HepG2 (cell line): ENCODE measurements around the gene MORN1. TPM values are rescaled to one million over a fixed set of nuclear protein-coding genes. Genes with fewer than 3 reads are reported as not detected.

Experiments
- ATAC-seq: fragments of 200-7000 bp; cut with Tn5 transposase; 3 replicates; pipeline ENCODE4 v1.9.1; 2020; ENCODE audit warnings: mild to moderate bottlenecking, moderate library complexity
- BruUV-seq: library from RNA; stranded (reverse); fragments of 400-500 nt; replicated peaks from 2 replicates; lab custom pipeline; 2021; lab: Mats Ljungman, UMichigan
- CTCF ChIA-PET: fragments of 300-600 bp; formaldehyde crosslinking; extraction: SDS; loops from one replicate; lab custom pipeline; 2021; ENCODE audit warnings: low total read pairs, inconsistent platforms, low intra/inter-chr PET ratio; lab: Yijun Ruan, JAX
- POLR2A ChIA-PET: fragments of 350-600 bp; sonication (Branson Sonifier 250); formaldehyde crosslinking; loops from one replicate; lab custom pipeline; 2020; ENCODE audit warnings: antibody characterized with exemption, inconsistent platforms; lab: Yijun Ruan, JAX
- DNase-seq: peaks from one replicate; pipeline ENCODE4 v3.0.0-alpha.2; 2015; ENCODE audit warnings: low spot score
- FAIRE-seq: peaks from 3 replicates; lab custom pipeline; 2011; peaks lifted over from hg19 to GRCh38; lab: Jason Lieb, UNC
- H2AFZ ChIP-seq: one replicate; pipeline ENCODE4 v1.6.1; 2011; ENCODE audit warnings: low read length, inconsistent platforms
- H3K27ac ChIP-seq: fragments of 300-600 bp; 3 replicates; pipeline ENCODE4 v1.8.0; 2011; ENCODE audit warnings: mixed run types, mild to moderate bottlenecking, mixed read lengths, low read length, inconsistent platforms; ENCODE audit not compliant: insufficient read depth; ENCODE audit errors: extremely low read length
- H3K27me3 ChIP-seq, 2 experiments: fragments of 200-600 bp in 1 of 2; 2 replicates in 1 of 2; 3 replicates in 1 of 2; pipeline versions ENCODE4 v1.6.0 to v1.8.0; 2011; ENCODE audit warnings: low read length in 2 of 2, mild to moderate bottlenecking in 2 of 2, moderate library complexity in 2 of 2, inconsistent platforms in 1 of 2; ENCODE audit not compliant: insufficient read depth in 2 of 2, control insufficient read depth in 1 of 2
- H3K36me3 ChIP-seq, 2 experiments: fragments of 200-600 bp in 1 of 2; replicated peaks in 1 of 2; 2 replicates in 1 of 2; 3 replicates in 1 of 2; pipeline versions ENCODE4 v1.5.1 to v1.8.0; 2011; ENCODE audit warnings: low read length in 2 of 2, inconsistent platforms in 1 of 2; ENCODE audit not compliant: insufficient read depth in 2 of 2, control insufficient read depth in 1 of 2
- H3K4me1 ChIP-seq: 2 replicates; pipeline ENCODE4 v1.5.1; 2012; ENCODE audit warnings: low read length, inconsistent platforms; ENCODE audit not compliant: insufficient read depth
- H3K4me2 ChIP-seq: 2 replicates; pipeline ENCODE4 v1.6.0; 2011; ENCODE audit warnings: low read depth, low read length, inconsistent platforms
- H3K4me3 ChIP-seq, 3 experiments: fragments of 200-600 bp in 1 of 3; sonication (generic), shearing (Covaris generic) in 1 of 3; replicated peaks in 1 of 3; 2 replicates each; pipeline ENCODE4 v1.5.1; 2011 to 2016; ENCODE audit warnings: low read length in 3 of 3, inconsistent platforms in 2 of 3, low read depth in 2 of 3, mild to moderate bottlenecking in 2 of 3, control low read depth in 1 of 3, mixed read lengths in 1 of 3; ENCODE audit not compliant: insufficient read depth in 1 of 3
- H3K79me2 ChIP-seq: one replicate; pipeline ENCODE4 v1.6.1; 2011; ENCODE audit warnings: low read length, inconsistent platforms; ENCODE audit not compliant: insufficient read depth
- H3K9ac ChIP-seq: 2 replicates; pipeline ENCODE4 v1.6.0; 2011; ENCODE audit warnings: mild to moderate bottlenecking, low read depth, low read length, inconsistent platforms; ENCODE audit not compliant: insufficient read depth
- H3K9me3 ChIP-seq: 2 replicates; pipeline ENCODE4 v1.5.1; 2012; ENCODE audit warnings: mild to moderate bottlenecking, low read length
- H4K20me1 ChIP-seq: 2 replicates; pipeline ENCODE4 v1.6.0; 2011; ENCODE audit warnings: inconsistent platforms, mild to moderate bottlenecking, low read length, moderate library complexity; ENCODE audit not compliant: insufficient read depth
- DBP ChIP-seq: sonication (generic); formaldehyde crosslinking; IDR thresholded peaks from 2 replicates; pipeline ENCODE4 v1.4.0; 2020; ENCODE audit warnings: missing genetic modification reagents; ENCODE audit errors: not compliant biosample characterization
- RBM22 ChIP-seq: fragments of 200-400 bp; formaldehyde crosslinking; optimal IDR thresholded peaks from 2 replicates; pipeline ENCODE3; 2017; ENCODE audit warnings: mild to moderate bottlenecking, low read length, moderate library complexity
- ZBTB46 ChIP-seq: sonication (generic); formaldehyde crosslinking; IDR thresholded peaks from 2 replicates; pipeline ENCODE4 v1.4.0; 2020; ENCODE audit warnings: mild to moderate bottlenecking, missing genetic modification reagents, borderline replicate concordance
- ZGPAT ChIP-seq: IDR thresholded peaks from 2 replicates; pipeline ENCODE4 v1.6.1; 2016; ENCODE audit warnings: mild to moderate bottlenecking
- WGBS: methylation state at CpG from one replicate; pipeline ENCODE4 v1.1.6; 2017; ENCODE audit warnings: low lambda C conversion rate; 5-methylcytosine and 5-hydroxymethylcytosine counted together
- in situ Hi-C: cut with HindIII; loops from 2 replicates; pipeline ENCODE4 v1.10.0; 2017; ENCODE audit warnings: low pct_unique_long_range_greater_than_20kb; ENCODE audit not compliant: extremely low pct_ligation_motif_present
- intact Hi-C: fragments of 100-400 bp; cut with micrococcal nuclease; formaldehyde crosslinking; loops from one replicate; pipeline ENCODE4 v1.10.0; 2022; ENCODE audit not compliant: unreplicated experiment
- polyA plus RNA-seq, 8 experiments: library from polyadenylated mRNA; depleted of rRNA in 3 of 8; stranded (reverse) in 7 of 8; unstranded in 1 of 8; fragments of >200 nt; fragmentation: Illumina TruSeq in 4 of 8; extraction: Trizol in 4 of 8; gene quantifications; 2 replicates each; pipeline versions ENCODE4 v1.2.1 to v1.2.3, GENCODE V29; 2011 to 2016; ENCODE audit warnings: low read depth in 4 of 8, missing spikeins in 1 of 8, mixed read lengths in 1 of 8; ENCODE audit not compliant: insufficient read depth in 1 of 8
- total RNA-seq, 5 experiments: library from RNA; depleted of rRNA; stranded (reverse); fragments of >200 nt; fragmentation: Illumina TruSeq; extraction: Trizol; gene quantifications; 2 replicates each; pipeline ENCODE4 v1.2.3, GENCODE V29; 2016; ENCODE audit warnings: low read depth in 1 of 5

The MORN1 gene
- total and polyA plus RNA-seq, 2 of the 13 experiments (the other 11 are each of a cell fraction or from before 2014, with no cell fraction given), result 3.1 to 6.5 TPM

GRCh38 chr1:2396476-2396875 is 5.1 kb upstream of the MORN1 start:
- Histone ChIP-seq H2AFZ (no peak overlapping the region), H3K4me2 (no peak overlapping the region), H3K27me3 (no peaks in the 10 kb centered on the region; a peak in 1 of 5 replicates), H3K27ac (no peak overlapping the region), H3K36me3 (peaks cover 25 to 56% of the 10 kb centered on the region in 2 experiments), H4K20me1 (peaks cover 8% of the 10 kb centered on the region; the same call in 1 of the 2 replicates), H3K9ac (no peak overlapping the region), H3K4me1 (peaks cover 19% of the 10 kb centered on the region), H3K4me3 (no peak overlapping the region), H3K79me2 (peaks cover 30% of the 10 kb centered on the region), H3K9me3 (no peaks in the 10 kb centered on the region)
- intact Hi-C loops (no loop called here), in situ Hi-C loops (no loop called here)
- TF ChIP-seq ZGPAT (CRISPR knock-in tag), result no peak
- no peak for TF ChIP-seq ZBTB46
- no peak for TF ChIP-seq DBP (CRISPR knock-in tag)
- peak; percentile 50 for TF ChIP-seq RBM22
- FAIRE-seq, result no peak
- no TSS peak for BruUV-seq
- DNase-seq, result no peak
- 93% methylated on average over 5 of the region's 5 CpGs for WGBS
- ATAC-seq, result no peak
- POLR2A ChIA-PET, result no interaction called here
- CTCF ChIA-PET, result no interaction called here
